Loucy (cell line): Measurements from ENCODE around the gene ZNF48.

Source experiments
- CTCF ChIP-seq: fragments of 200-600 bp; sonication (generic); conservative IDR thresholded peaks from 2 replicates; pipeline ENCODE4 v1.5.1; 2014; ENCODE audit warnings: mild to moderate bottlenecking, antibody characterized with exemption, low read length
- EZH2phosphoT487 ChIP-seq: fragments of 200-600 bp; IDR thresholded peaks from 2 replicates; pipeline ENCODE4 v1.6.1; 2018; ENCODE audit warnings: antibody characterized with exemption, mild to moderate bottlenecking, moderate library complexity, borderline replicate concordance

- TF ChIP-seq CTCF = no peak
- no peak for TF ChIP-seq EZH2phosphoT487
These were observed 15.9 kb upstream of the ZNF48 start for GRCh38 chr16:30379158-30379783.
